NCI-H446 treated with DMSO at 0.1 percent for 48 hours (cell line): Measurements from ENCODE around the gene TRPV3.

ENCODE experiments used
- DNase-seq: peaks from one replicate; lab custom pipeline; 2025; lab: John Stamatoyannopoulos, UW

The TRPV3 gene

GRCh38 chr17:3546521-3546920, 11.1 kb downstream of the TRPV3 start:
- no peak for DNase-seq

- DNase-seq = no peak
Measured at GRCh38 chr17:3545151-3545550, 12.5 kb downstream of the TRPV3 start.

- no peak for DNase-seq
Measured at GRCh38 chr17:3544365-3544764, 13.2 kb downstream of the TRPV3 start.

GRCh38 chr17:3543453-3543852, 14.2 kb downstream of the TRPV3 start:
- DNase-seq = no peak

GRCh38 chr17:3542410-3543088, 15.1 kb downstream of the TRPV3 start:
- DNase-seq = no peak

- DNase-seq = no peak
Measured at GRCh38 chr17:3539881-3540540, 17.6 kb downstream of the TRPV3 start.

GRCh38 chr17:3536716-3537115, 20.9 kb downstream of the TRPV3 start:
- no peak for DNase-seq

- DNase-seq = no peak
Measured at GRCh38 chr17:3535253-3535995, 22.2 kb downstream of the TRPV3 start.

- no peak for DNase-seq
Measured at GRCh38 chr17:3534881-3535252, 22.7 kb downstream of the TRPV3 start.

GRCh38 chr17:3533752-3534151, 23.9 kb downstream of the TRPV3 start:
- DNase-seq = no peak

- no peak for DNase-seq
Measured at GRCh38 chr17:3532859-3533142, 24.8 kb downstream of the TRPV3 start.

GRCh38 chr17:3532106-3532858, 25.3 kb downstream of the TRPV3 start:
- DNase-seq = no peak

- DNase-seq = no peak
Measured at GRCh38 chr17:3531266-3532101, 26.1 kb downstream of the TRPV3 start.

GRCh38 chr17:3529817-3530741, 27.5 kb downstream of the TRPV3 start:
- no peak for DNase-seq

GRCh38 chr17:3528880-3529511, 28.6 kb downstream of the TRPV3 start:
- no peak for DNase-seq

GRCh38 chr17:3528403-3528851, 29.2 kb downstream of the TRPV3 start:
- DNase-seq = no peak

- DNase-seq = no peak
Measured at GRCh38 chr17:3527896-3528295, 29.7 kb downstream of the TRPV3 start.

- DNase-seq = no peak
Measured at GRCh38 chr17:3527468-3527867, 30.1 kb downstream of the TRPV3 start.

- DNase-seq = no peak
Measured at GRCh38 chr17:3526971-3527370, 30.6 kb downstream of the TRPV3 start.

- no peak for DNase-seq
Measured at GRCh38 chr17:3526491-3526890, 31.1 kb downstream of the TRPV3 start.
